Activated B cell treated with CpG ODN at 0.5 μM for 24 hours (primary cell): Measurements from ENCODE around the gene HS2ST1. TPM values are rescaled to one million over a fixed set of nuclear protein-coding genes. Genes with fewer than 3 reads are reported as not detected.

Source experiments
- ATAC-seq: fragments of 200-7000 bp; cut with Tn5 transposase; one replicate; pipeline ENCODE4 v1.10.0; 2021; ENCODE audit warnings: low read depth, mild to moderate bottlenecking, moderate library complexity
- CTCF ChIA-PET: fragments of 350-600 bp; sonication (Branson Sonifier 250); formaldehyde crosslinking; loops from one replicate; lab custom pipeline; 2021; ENCODE audit warnings: antibody characterized with exemption; lab: Charles Lee
- POLR2A ChIA-PET: fragments of 350-600 bp; sonication (Branson Sonifier 250); formaldehyde crosslinking; loops from one replicate; lab custom pipeline; 2021; ENCODE audit warnings: antibody characterized with exemption; lab: Charles Lee
- DNase-seq: peaks from one replicate; pipeline ENCODE4 v3.0.0; 2022
- H3K27ac Mint-ChIP-seq: one replicate; pipeline ENCODE4 v1.8.0; 2020; ENCODE audit warnings: mixed read lengths
- H3K27me3 Mint-ChIP-seq: one replicate; pipeline ENCODE4 v1.8.0; 2021; ENCODE audit warnings: mixed read lengths
- H3K36me3 Mint-ChIP-seq: one replicate; pipeline ENCODE4 v1.8.0; 2021; ENCODE audit warnings: low read depth, mixed read lengths
- H3K4me1 Mint-ChIP-seq: one replicate; pipeline ENCODE4 v1.8.0; 2021; ENCODE audit warnings: mixed read lengths
- H3K4me3 Mint-ChIP-seq: one replicate; pipeline ENCODE4 v1.8.0; 2020; ENCODE audit warnings: mild to moderate bottlenecking, mixed read lengths
- H3K9me3 Mint-ChIP-seq: one replicate; pipeline ENCODE4 v1.8.0; 2020; ENCODE audit warnings: mixed read lengths
- CTCF ChIP-seq: fragments of 200-600 bp; IDR thresholded peaks from one replicate; pipeline ENCODE4 v1.8.0; 2022; ENCODE audit warnings: antibody characterized with exemption, mild to moderate bottlenecking
- intact Hi-C: fragments of 100-400 bp; cut with micrococcal nuclease; formaldehyde crosslinking; loops from one replicate; pipeline ENCODE4 v1.15.1; 2024
- total RNA-seq: library from RNA; stranded (reverse); gene quantifications from 2 replicates; pipeline ENCODE4 v1.2.3, GENCODE V29; 2022

Gene HS2ST1
- total RNA-seq, 1 donor from 2014 or later, result 24.2 TPM

- Mint-ChIP-seq H3K4me1 (peaks cover 9% of the 10 kb centered on the region), H3K27me3 (no peaks in the 10 kb centered on the region), H3K9me3 (no peaks in the 10 kb centered on the region), H3K27ac (no peak overlapping the region), H3K36me3 (no peaks in the 10 kb centered on the region), H3K4me3 (no peak overlapping the region)
- CTCF ChIA-PET, result no interaction called here
- DNase-seq, result no peak
- no peak for TF ChIP-seq CTCF
- no peak for ATAC-seq
- POLR2A ChIA-PET, result interaction anchor here (0.6 kb wide), 2 partner anchors 14 to 28 kb away, joined by 3 to 5 read pairs; no protein-coding TSS in a partner anchor
- intact Hi-C loops, result no loop called here
These were observed 56.5 kb downstream of the HS2ST1 start for GRCh38 chr1:86970938-86971337.

GRCh38 chr1:86971778-86972177 lies 57.3 kb downstream of the HS2ST1 start:
- TF ChIP-seq CTCF, result no peak
- POLR2A ChIA-PET, result interaction anchor here (0.6 kb wide), 1 partner anchor 27 kb away, joined by 3 read pairs; no protein-coding TSS in a partner anchor
- DNase-seq, result no peak
- H3K27me3 Mint-ChIP-seq, result no peaks in the 10 kb centered on the region
- no peaks in the 10 kb centered on the region for H3K36me3 Mint-ChIP-seq
- ATAC-seq, result no peak
- H3K9me3 Mint-ChIP-seq, result no peaks in the 10 kb centered on the region
- H3K4me1 Mint-ChIP-seq, result peaks cover 6% of the 10 kb centered on the region
- intact Hi-C loops, result no loop called here
- no peak overlapping the region for H3K27ac Mint-ChIP-seq
- CTCF ChIA-PET, result no interaction called here
- H3K4me3 Mint-ChIP-seq, result no peak overlapping the region

GRCh38 chr1:86972262-86972661 lies 57.8 kb downstream of the HS2ST1 start:
- Mint-ChIP-seq H3K36me3 (no peaks in the 10 kb centered on the region), H3K27ac (no peak overlapping the region), H3K4me1 (peaks cover 6% of the 10 kb centered on the region), H3K9me3 (no peaks in the 10 kb centered on the region), H3K4me3 (no peak overlapping the region), H3K27me3 (no peaks in the 10 kb centered on the region)
- intact Hi-C loops, result no loop called here
- no peak for ATAC-seq
- no peak for TF ChIP-seq CTCF
- CTCF ChIA-PET, result no interaction called here
- no peak for DNase-seq
- POLR2A ChIA-PET, result no interaction called here

GRCh38 chr1:86975993-86976550 lies 61.6 kb downstream of the HS2ST1 start:
- H3K4me1 Mint-ChIP-seq, result peaks cover 6% of the 10 kb centered on the region
- H3K27me3 Mint-ChIP-seq, result no peaks in the 10 kb centered on the region
- no peak for ATAC-seq
- no peak overlapping the region for H3K4me3 Mint-ChIP-seq
- CTCF ChIA-PET, result interaction anchor here (1.1 kb wide), 1 partner anchor 142 kb away, joined by 3 read pairs; no protein-coding TSS in a partner anchor
- intact Hi-C loops, result no loop called here
- no peak for TF ChIP-seq CTCF
- peaks cover 1% of the 10 kb centered on the region for H3K36me3 Mint-ChIP-seq
- no peak overlapping the region for H3K27ac Mint-ChIP-seq
- no peak for DNase-seq
- no peaks in the 10 kb centered on the region for H3K9me3 Mint-ChIP-seq
- POLR2A ChIA-PET, result interaction anchor here (0.7 kb wide), 1 partner anchor 1268 kb away, joined by 4 read pairs; the partner anchor contains the start of gene ZNHIT6

- H3K9me3 Mint-ChIP-seq, result no peaks in the 10 kb centered on the region
- no peak overlapping the region for H3K4me3 Mint-ChIP-seq
- ChIA-PET CTCF (interaction anchor here (1.1 kb wide), 1 partner anchor 143 kb away, joined by 3 read pairs; no protein-coding TSS in a partner anchor), POLR2A (interaction anchor here (0.7 kb wide), 1 partner anchor 1268 kb away, joined by 4 read pairs; the partner anchor contains the start of gene ZNHIT6)
- intact Hi-C loops, result no loop called here
- no peak for ATAC-seq
- H3K36me3 Mint-ChIP-seq, result peaks cover 1% of the 10 kb centered on the region
- H3K4me1 Mint-ChIP-seq, result peaks cover 6% of the 10 kb centered on the region
- no peaks in the 10 kb centered on the region for H3K27me3 Mint-ChIP-seq
- no peak for TF ChIP-seq CTCF
- no peak for DNase-seq
- no peak overlapping the region for H3K27ac Mint-ChIP-seq
These were observed 62.2 kb downstream of the HS2ST1 start for GRCh38 chr1:86976664-86977063.
